Upper lobe of right lung (tissue), 1 donor: ENCODE results near the gene CFAP299. TPM values are rescaled to one million over a fixed set of nuclear protein-coding genes. Genes with fewer than 3 reads are reported as not detected.

ENCODE experiments used
- ATAC-seq: fragments of 200-7000 bp; cut with Tn5 transposase; one replicate; pipeline ENCODE4 v1.9.1; 2020; ENCODE audit warnings: mild to moderate bottlenecking, moderate library complexity
- DNase-seq: peaks from one replicate; pipeline ENCODE4 v3.0.0-alpha.2; 2020
- H3K27ac ChIP-seq: fragments of 200-600 bp; one replicate; pipeline ENCODE4 v1.8.0; 2022
- H3K27me3 ChIP-seq: fragments of 200-600 bp; one replicate; pipeline ENCODE4 v1.8.0; 2022; ENCODE audit warnings: mild to moderate bottlenecking
- H3K36me3 ChIP-seq: fragments of 200-600 bp; one replicate; pipeline ENCODE4 v1.8.0; 2022
- H3K4me1 ChIP-seq: fragments of 200-600 bp; one replicate; pipeline ENCODE4 v1.8.0; 2022
- H3K4me3 ChIP-seq: fragments of 200-600 bp; one replicate; pipeline ENCODE4 v1.8.0; 2022; ENCODE audit warnings: mild to moderate bottlenecking
- H3K9me3 ChIP-seq: fragments of 200-600 bp; one replicate; pipeline ENCODE4 v1.8.0; 2022
- CTCF ChIP-seq: fragments of 200-600 bp; IDR thresholded peaks from one replicate; pipeline ENCODE4 v1.8.0; 2022; ENCODE audit warnings: antibody characterized with exemption
- intact Hi-C: fragments of 100-400 bp; cut with DNase I; formaldehyde crosslinking; loops from one replicate; pipeline ENCODE4 v1.11.0; 2022
- total RNA-seq: library from RNA; stranded (reverse); fragmentation: NEBNext Ultra II Directional; extraction: Animal tissue kit (Norgen Biotek cat#: 25700); gene quantifications from one replicate; pipeline ENCODE4 v1.2.1, GENCODE V29; 2021
- donor health status: DM: no; HTN: yes; CAD: no; lungs with severe emphysema.

Gene CFAP299
- total RNA-seq, 1 donor from 2014 or later, result not detected

- TF ChIP-seq CTCF, result no peak
- no peaks in the 10 kb centered on the region for H3K9me3 ChIP-seq
- no peaks in the 10 kb centered on the region for H3K4me1 ChIP-seq
- H3K27ac ChIP-seq, result no peak overlapping the region
- intact Hi-C loops, result no loop called here
- no peaks in the 10 kb centered on the region for H3K27me3 ChIP-seq
- no peaks in the 10 kb centered on the region for H3K36me3 ChIP-seq
- H3K4me3 ChIP-seq, result no peak overlapping the region
- no peak for ATAC-seq
- DNase-seq, result no peak
Measured at GRCh38 chr4:80916770-80917169, 581.2 kb downstream of the CFAP299 start.

- H3K27ac ChIP-seq, result no peak overlapping the region
- intact Hi-C loops, result no loop called here
- no peaks in the 10 kb centered on the region for H3K27me3 ChIP-seq
- no peak for DNase-seq
- H3K9me3 ChIP-seq, result no peaks in the 10 kb centered on the region
- no peak overlapping the region for H3K4me3 ChIP-seq
- TF ChIP-seq CTCF, result no peak
- no peaks in the 10 kb centered on the region for H3K4me1 ChIP-seq
- no peaks in the 10 kb centered on the region for H3K36me3 ChIP-seq
- no peak for ATAC-seq
Measured at GRCh38 chr4:80918004-80918403, 582.5 kb downstream of the CFAP299 start.

GRCh38 chr4:80921441-80921840 is 585.9 kb downstream of the CFAP299 start:
- H3K4me3 ChIP-seq, result no peak overlapping the region
- no peak for DNase-seq
- no peaks in the 10 kb centered on the region for H3K4me1 ChIP-seq

GRCh38 chr4:80922941-80923340 is 587.4 kb downstream of the CFAP299 start:
- no peaks in the 10 kb centered on the region for H3K27me3 ChIP-seq
- intact Hi-C loops, result no loop called here
- H3K4me1 ChIP-seq, result no peaks in the 10 kb centered on the region
- ATAC-seq (no peak), DNase-seq (no peak)
- H3K27ac ChIP-seq, result no peak overlapping the region
- no peak for TF ChIP-seq CTCF
- no peaks in the 10 kb centered on the region for H3K36me3 ChIP-seq
- H3K4me3 ChIP-seq, result no peak overlapping the region
- no peaks in the 10 kb centered on the region for H3K9me3 ChIP-seq

More at GRCh38 chr4:80921441-80921840, 585.9 kb downstream of the CFAP299 start:
- no peak overlapping the region for H3K27ac ChIP-seq
- H3K36me3 ChIP-seq, result no peaks in the 10 kb centered on the region
- H3K9me3 ChIP-seq, result no peaks in the 10 kb centered on the region
- no peak for TF ChIP-seq CTCF
- intact Hi-C loops, result no loop called here
- no peak for ATAC-seq
- no peaks in the 10 kb centered on the region for H3K27me3 ChIP-seq

GRCh38 chr4:80925293-80925692 is 589.8 kb downstream of the CFAP299 start:
- Histone ChIP-seq H3K4me1 (no peaks in the 10 kb centered on the region), H3K27me3 (no peaks in the 10 kb centered on the region), H3K4me3 (no peak overlapping the region), H3K36me3 (no peaks in the 10 kb centered on the region), H3K9me3 (no peaks in the 10 kb centered on the region), H3K27ac (no peak overlapping the region)
- no peak for ATAC-seq
- TF ChIP-seq CTCF, result no peak
- no peak for DNase-seq
- intact Hi-C loops, result no loop called here

- no peaks in the 10 kb centered on the region for H3K36me3 ChIP-seq
- no peak for ATAC-seq
- no peak for TF ChIP-seq CTCF
- intact Hi-C loops, result no loop called here
- H3K4me3 ChIP-seq, result no peak overlapping the region
- H3K27me3 ChIP-seq, result no peaks in the 10 kb centered on the region
- H3K27ac ChIP-seq, result no peak overlapping the region
- no peaks in the 10 kb centered on the region for H3K4me1 ChIP-seq
- no peaks in the 10 kb centered on the region for H3K9me3 ChIP-seq
- DNase-seq, result no peak
Measured at GRCh38 chr4:80926446-80926845, 590.9 kb downstream of the CFAP299 start.
